Measurements from ENCODE around the gene CORO2A.

- no peak for TF ChIP-seq CTCF (IDR thresholded peaks at IDR 0.05)
- no peak for TF ChIP-seq POLR2A (IDR thresholded peaks at IDR 0.05)
Measured at GRCh38 chr9:98182889-98183599, 9.4 kb downstream of the CORO2A start.

All from vagina (tissue), 2 donors.